ENCODE measurements around the gene EPS15. TPM values are rescaled to one million over a fixed set of nuclear protein-coding genes. Genes with fewer than 3 reads are reported as not detected.

Gene EPS15
- total RNA-seq, 1 donor = 108 TPM

DNA sequence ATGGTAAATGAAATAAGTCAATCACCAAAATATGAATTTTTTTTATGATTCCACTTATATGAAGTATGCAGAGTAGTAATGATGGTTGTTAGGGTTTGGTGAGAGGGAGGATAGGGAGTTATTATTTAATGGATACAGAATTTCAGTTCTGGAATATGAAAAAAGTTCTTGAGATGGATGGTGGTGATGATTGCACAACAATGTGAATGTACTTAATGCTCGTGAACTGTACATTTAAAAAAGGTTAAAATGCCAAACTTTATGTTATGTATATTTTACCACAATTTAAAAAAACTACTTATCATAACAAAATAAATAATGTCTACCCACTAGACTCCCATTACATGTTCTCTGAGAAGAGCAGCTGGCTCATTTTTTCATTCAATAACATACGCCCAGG is 133.3 kb downstream of the EPS15 start:
- no peak for DNase-seq (ENCODE audit: low read depth)
- TF ChIP-seq, protein P1, sequence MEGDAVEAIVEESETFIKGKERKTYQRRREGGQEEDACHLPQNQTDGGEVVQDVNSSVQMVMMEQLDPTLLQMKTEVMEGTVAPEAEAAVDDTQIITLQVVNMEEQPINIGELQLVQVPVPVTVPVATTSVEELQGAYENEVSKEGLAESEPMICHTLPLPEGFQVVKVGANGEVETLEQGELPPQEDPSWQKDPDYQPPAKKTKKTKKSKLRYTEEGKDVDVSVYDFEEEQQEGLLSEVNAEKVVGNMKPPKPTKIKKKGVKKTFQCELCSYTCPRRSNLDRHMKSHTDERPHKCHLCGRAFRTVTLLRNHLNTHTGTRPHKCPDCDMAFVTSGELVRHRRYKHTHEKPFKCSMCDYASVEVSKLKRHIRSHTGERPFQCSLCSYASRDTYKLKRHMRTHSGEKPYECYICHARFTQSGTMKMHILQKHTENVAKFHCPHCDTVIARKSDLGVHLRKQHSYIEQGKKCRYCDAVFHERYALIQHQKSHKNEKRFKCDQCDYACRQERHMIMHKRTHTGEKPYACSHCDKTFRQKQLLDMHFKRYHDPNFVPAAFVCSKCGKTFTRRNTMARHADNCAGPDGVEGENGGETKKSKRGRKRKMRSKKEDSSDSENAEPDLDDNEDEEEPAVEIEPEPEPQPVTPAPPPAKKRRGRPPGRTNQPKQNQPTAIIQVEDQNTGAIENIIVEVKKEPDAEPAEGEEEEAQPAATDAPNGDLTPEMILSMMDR (IDR thresholded peaks at IDR 0.05; ENCODE audit: insufficient read depth, low read length) = no peak
- no peak overlapping the region for H3K4me3 ChIP-seq (ENCODE audit: low read depth, low read length)

DNA sequence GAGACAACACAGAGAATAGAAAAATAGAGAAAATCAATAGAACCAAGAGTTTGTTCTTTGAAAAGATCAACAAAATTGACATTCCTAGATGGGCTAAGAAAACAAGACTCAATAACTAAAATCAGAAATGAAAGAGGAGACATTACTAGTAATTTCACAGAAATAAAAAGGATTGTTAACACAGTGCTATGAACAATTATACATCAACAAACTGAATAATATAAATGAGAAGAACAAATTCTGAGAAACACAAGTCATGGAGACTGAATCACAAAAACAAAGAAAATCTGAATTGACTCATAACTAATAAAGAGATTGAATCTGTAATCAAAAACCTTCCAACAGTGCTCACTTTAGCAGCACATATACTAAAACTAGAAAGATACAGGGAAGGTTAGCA is 137.1 kb downstream of the EPS15 start:
- TF ChIP-seq, protein P1 (IDR thresholded peaks at IDR 0.05; ENCODE audit: insufficient read depth, low read length) = no peak
- H3K4me3 ChIP-seq (ENCODE audit: low read depth, low read length) = no peak overlapping the region
- DNase-seq (ENCODE audit: low read depth) = no peak

- DNase-seq (ENCODE audit: low read depth) = no peak
- no peak overlapping the region for H3K4me3 ChIP-seq (ENCODE audit: low read depth, low read length)
- TF ChIP-seq, protein P1 (IDR thresholded peaks at IDR 0.05; ENCODE audit: insufficient read depth, low read length) = no peak
Observed at GRCh38 chr1:51380936-51381335, 138.1 kb downstream of the EPS15 start.

DNA sequence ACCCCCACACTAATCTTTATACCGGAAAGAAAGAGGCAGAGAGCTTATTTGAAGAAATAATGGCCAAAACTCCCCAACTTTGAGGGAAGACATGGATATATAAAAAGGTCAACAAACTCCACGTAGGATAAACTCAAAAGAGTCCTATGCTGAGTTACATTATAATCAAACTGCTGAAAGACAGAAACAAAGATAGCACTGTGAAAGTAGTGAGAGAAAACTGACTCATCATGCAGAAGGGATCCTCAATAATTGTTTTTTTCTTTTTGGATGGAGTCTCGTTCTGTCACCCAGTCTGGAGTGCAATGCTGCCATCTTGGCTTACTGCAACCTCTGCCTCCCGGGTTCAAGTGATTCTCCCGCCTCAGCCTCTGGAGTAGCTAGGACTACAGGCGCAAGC is 140.2 kb downstream of the EPS15 start:
- H3K4me3 ChIP-seq (ENCODE audit: low read depth, low read length) = no peak overlapping the region
- DNase-seq (ENCODE audit: low read depth) = no peak
- TF ChIP-seq, protein P1 (IDR thresholded peaks at IDR 0.05; ENCODE audit: insufficient read depth, low read length) = no peak

- H3K4me3 ChIP-seq (ENCODE audit: low read depth, low read length) = no peak overlapping the region
- TF ChIP-seq, protein P1 (IDR thresholded peaks at IDR 0.05; ENCODE audit: insufficient read depth, low read length) = no peak
- no peak for DNase-seq (ENCODE audit: low read depth)
Observed at GRCh38 chr1:51373898-51374297, 145.2 kb downstream of the EPS15 start.

- no peak for DNase-seq (ENCODE audit: low read depth)
- TF ChIP-seq, protein P1 (IDR thresholded peaks at IDR 0.05; ENCODE audit: insufficient read depth, low read length) = no peak
- H3K4me3 ChIP-seq (ENCODE audit: low read depth, low read length) = no peak overlapping the region
Observed at GRCh38 chr1:51372561-51372960, 146.5 kb downstream of the EPS15 start.

GRCh38 chr1:51369171-51369570 is 149.9 kb downstream of the EPS15 start:
- TF ChIP-seq, protein P1 (IDR thresholded peaks at IDR 0.05; ENCODE audit: insufficient read depth, low read length) = no peak
- H3K4me3 ChIP-seq (ENCODE audit: low read depth, low read length) = no peak overlapping the region
- no peak for DNase-seq (ENCODE audit: low read depth)

Data from fibroblast of the aortic adventitia (primary cell).